GM23248 (cell line): ENCODE results near the gene MACF1.

Experiments used
- EZH2 ChIP-seq: fragments of 200-600 bp; sonication (generic); IDR thresholded peaks from 2 replicates; pipeline ENCODE4 v1.6.1; 2018; ENCODE audit warnings: antibody characterized with exemption, mild to moderate bottlenecking; ENCODE audit not compliant: insufficient read depth, poor library complexity, severe bottlenecking
- EZH2phosphoT487 ChIP-seq: fragments of 200-600 bp; sonication (generic); IDR thresholded peaks from 2 replicates; pipeline ENCODE4 v1.6.1; 2018; ENCODE audit warnings: antibody characterized with exemption, moderate library complexity, mild to moderate bottlenecking, low read depth; ENCODE audit not compliant: insufficient read depth

DNA sequence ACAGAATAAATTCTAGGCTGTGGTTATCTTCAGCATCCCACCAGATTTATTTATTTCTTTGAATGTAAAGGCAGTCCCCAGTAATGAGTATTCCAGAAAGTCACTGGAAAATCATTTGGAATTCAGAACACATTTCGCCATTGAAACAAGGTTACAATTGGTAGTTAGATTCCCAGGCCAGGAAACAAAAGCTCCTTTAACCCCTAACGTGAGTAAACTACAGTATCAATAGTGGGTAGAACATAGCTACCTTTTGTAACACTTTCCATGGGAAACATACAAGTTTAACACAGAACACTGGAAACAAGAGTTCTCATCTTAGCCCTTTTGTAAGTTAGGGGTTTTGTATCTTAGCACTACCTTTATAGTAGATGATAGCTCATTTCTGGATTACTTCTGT, 233.5 kb downstream of the MACF1 start:
- TF ChIP-seq EZH2 (no peak), EZH2phosphoT487 (no peak)
